ENCODE data around the gene EDA.

GRCh38 chrX:69748055-69748454 lies 132.1 kb downstream of the EDA start:
- TF ChIP-seq TAF1 (IDR thresholded peaks at IDR 0.05; ENCODE audit: low read depth) (no peak), EGR1 (IDR thresholded peaks at IDR 0.05) (no peak), CREB1 (IDR thresholded peaks at IDR 0.05; ENCODE audit: low read depth) (no peak), YY1 (IDR thresholded peaks at IDR 0.05; ENCODE audit: low read depth) (no peak), USF1 (IDR thresholded peaks at IDR 0.05) (no peak), ZBTB7A (IDR thresholded peaks at IDR 0.05; ENCODE audit: low read depth) (no peak), EP300 (IDR thresholded peaks at IDR 0.05; ENCODE audit: borderline replicate concordance) (no peak), NFIC (IDR thresholded peaks at IDR 0.05) (no peak), RAD21 (IDR thresholded peaks at IDR 0.05; ENCODE audit: low read depth) (no peak), TEAD4 (IDR thresholded peaks at IDR 0.05) (no peak)
- TF ChIP-seq, protein P1, sequence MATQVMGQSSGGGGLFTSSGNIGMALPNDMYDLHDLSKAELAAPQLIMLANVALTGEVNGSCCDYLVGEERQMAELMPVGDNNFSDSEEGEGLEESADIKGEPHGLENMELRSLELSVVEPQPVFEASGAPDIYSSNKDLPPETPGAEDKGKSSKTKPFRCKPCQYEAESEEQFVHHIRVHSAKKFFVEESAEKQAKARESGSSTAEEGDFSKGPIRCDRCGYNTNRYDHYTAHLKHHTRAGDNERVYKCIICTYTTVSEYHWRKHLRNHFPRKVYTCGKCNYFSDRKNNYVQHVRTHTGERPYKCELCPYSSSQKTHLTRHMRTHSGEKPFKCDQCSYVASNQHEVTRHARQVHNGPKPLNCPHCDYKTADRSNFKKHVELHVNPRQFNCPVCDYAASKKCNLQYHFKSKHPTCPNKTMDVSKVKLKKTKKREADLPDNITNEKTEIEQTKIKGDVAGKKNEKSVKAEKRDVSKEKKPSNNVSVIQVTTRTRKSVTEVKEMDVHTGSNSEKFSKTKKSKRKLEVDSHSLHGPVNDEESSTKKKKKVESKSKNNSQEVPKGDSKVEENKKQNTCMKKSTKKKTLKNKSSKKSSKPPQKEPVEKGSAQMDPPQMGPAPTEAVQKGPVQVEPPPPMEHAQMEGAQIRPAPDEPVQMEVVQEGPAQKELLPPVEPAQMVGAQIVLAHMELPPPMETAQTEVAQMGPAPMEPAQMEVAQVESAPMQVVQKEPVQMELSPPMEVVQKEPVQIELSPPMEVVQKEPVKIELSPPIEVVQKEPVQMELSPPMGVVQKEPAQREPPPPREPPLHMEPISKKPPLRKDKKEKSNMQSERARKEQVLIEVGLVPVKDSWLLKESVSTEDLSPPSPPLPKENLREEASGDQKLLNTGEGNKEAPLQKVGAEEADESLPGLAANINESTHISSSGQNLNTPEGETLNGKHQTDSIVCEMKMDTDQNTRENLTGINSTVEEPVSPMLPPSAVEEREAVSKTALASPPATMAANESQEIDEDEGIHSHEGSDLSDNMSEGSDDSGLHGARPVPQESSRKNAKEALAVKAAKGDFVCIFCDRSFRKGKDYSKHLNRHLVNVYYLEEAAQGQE (IDR thresholded peaks at IDR 0.05; ENCODE audit: low read depth), result no peak
